HG03575 (cell line): ENCODE measurements around the gene FUT2.

ENCODE experiments used
- ATAC-seq: cut with Tn5 transposase; IDR thresholded peaks from one replicate; pipeline ENCODE4 v1.9.1; 2021; ENCODE audit not compliant: unreplicated experiment, insufficient number of reproducible peaks, low FRiP score; ENCODE audit errors: extremely low read depth

Gene FUT2

GRCh38 chr19:48741129-48741999 lies 45.6 kb downstream of the FUT2 start:
- no peak for ATAC-seq

- no peak for ATAC-seq
Observed at GRCh38 chr19:48742096-48742495, 46.3 kb downstream of the FUT2 start.

- no peak for ATAC-seq
Observed at GRCh38 chr19:48745208-48745995, 49.6 kb downstream of the FUT2 start.

- no peak for ATAC-seq
Observed at GRCh38 chr19:48746110-48746509, 50.3 kb downstream of the FUT2 start.

GRCh38 chr19:48746738-48747575 lies 51.2 kb downstream of the FUT2 start, which contains the start of gene IZUMO1:
Gene IZUMO1 (minus strand): TSS chr19:48746909. CDS start chr19:48745859, 1,050 bp downstream.
- no peak for ATAC-seq

GRCh38 chr19:48749571-48750198 lies 53.9 kb downstream of the FUT2 start:
- ATAC-seq, result no peak

- no peak for ATAC-seq
Observed at GRCh38 chr19:48750351-48750750, 54.6 kb downstream of the FUT2 start.

GRCh38 chr19:48750771-48751504 lies 55.2 kb downstream of the FUT2 start:
- ATAC-seq, result no peak

- ATAC-seq, result no peak
Observed at GRCh38 chr19:48751845-48752495, 56.2 kb downstream of the FUT2 start.

GRCh38 chr19:48752496-48753365 lies 57.0 kb downstream of the FUT2 start, which contains the start of gene FUT1:
Gene FUT1 (minus strand): TSS chr19:48752641. CDS start chr19:48751281, 1,360 bp downstream.
- ATAC-seq, result no peak

- no peak for ATAC-seq
Observed at GRCh38 chr19:48755084-48755641, 59.4 kb downstream of the FUT2 start, which contains the start of gene FGF21. Gene FGF21 (plus strand): TSS chr19:48755524. CDS start chr19:48756237, 713 bp downstream.
